Umbilical cord (tissue), 2 donors: ENCODE measurements around the gene RXRG. TPM values are rescaled to one million over a fixed set of nuclear protein-coding genes. Genes with fewer than 3 reads are reported as not detected.
A peak's percentile ranks its signal among the peaks of the same experiment; 100 is the strongest.

Source experiments
- DNase-seq: peaks from one replicate; pipeline ENCODE4 v3.0.0-alpha.2; 2015; ENCODE audit warnings: low spot score
- total RNA-seq: library from RNA; depleted of rRNA; stranded (reverse); fragments of >200 nt; gene quantifications from one replicate; pipeline ENCODE4 v1.2.3, GENCODE V29; 2014; ENCODE audit warnings: low replicate concordance; ENCODE audit not compliant: insufficient read depth

RXRG gene
- total RNA-seq, 1 donor from 2014 or later: not detected

GRCh38 chr1:165371588-165372225 is 73.2 kb downstream of the RXRG start:
- no peak for DNase-seq

- peak; percentile 48 for DNase-seq
Measured at GRCh38 chr1:165369255-165369848, 75.6 kb downstream of the RXRG start.

- peak; percentile 66 for DNase-seq
Measured at GRCh38 chr1:165367375-165367993, 77.4 kb downstream of the RXRG start.

- no peak for DNase-seq
Measured at GRCh38 chr1:165365341-165365740, 79.6 kb downstream of the RXRG start.

- DNase-seq: peak; percentile 47
Measured at GRCh38 chr1:165364568-165365133, 80.3 kb downstream of the RXRG start.

GRCh38 chr1:165356876-165357275 is 88.0 kb downstream of the RXRG start:
- DNase-seq: no peak

GRCh38 chr1:165355977-165356811 is 88.7 kb downstream of the RXRG start, which contains the start of gene LMX1A:
LMX1A (minus strand) TSS chr1:165356715; CDS start chr1:165355559, 1,156 bp downstream.
- peak; percentile 26 for DNase-seq

- no peak for DNase-seq
Measured at GRCh38 chr1:165355139-165355976, 89.6 kb downstream of the RXRG start.

- no peak for DNase-seq
Measured at GRCh38 chr1:165354739-165355138, 90.2 kb downstream of the RXRG start.

GRCh38 chr1:165353731-165354671 is 90.9 kb downstream of the RXRG start:
- no peak for DNase-seq

- DNase-seq: no peak
Measured at GRCh38 chr1:165352442-165353293, 92.3 kb downstream of the RXRG start.

GRCh38 chr1:165351863-165352441 is 93.0 kb downstream of the RXRG start:
- no peak for DNase-seq

Other genes starting within 250 kb of the RXRG start
- gene LMX1A, start 88.4 kb downstream of the RXRG start, total RNA-seq: 0.72 TPM
- gene LRRC52, start 98.9 kb upstream of the RXRG start, total RNA-seq: not detected
- gene MGST3, start 186.1 kb upstream of the RXRG start, total RNA-seq: 145 TPM